ENCODE results near the gene NHLRC4.

GRCh38 chr16:616733-617586, 50.2 kb downstream of the NHLRC4 start:
- TF ChIP-seq ELF4 (IDR thresholded peaks at IDR 0.05): no peak
- no peak for TF ChIP-seq TARDBP (IDR thresholded peaks at IDR 0.05)
- no peak for TF ChIP-seq ARNT (IDR thresholded peaks at IDR 0.05)
- TF ChIP-seq L3MBTL2 (conservative IDR thresholded peaks at IDR 0.05): no peak
- TF ChIP-seq SP1 (IDR thresholded peaks at IDR 0.05): no peak
- no peak for TF ChIP-seq FOXK2 (IDR thresholded peaks at IDR 0.05)
- no peak for TF ChIP-seq LEF1 (IDR thresholded peaks at IDR 0.05; ENCODE audit: borderline replicate concordance)
- no peak for TF ChIP-seq FOXA1 (IDR thresholded peaks at IDR 0.05)
- no peak for TF ChIP-seq PKNOX1 (IDR thresholded peaks at IDR 0.05)
- TF ChIP-seq NFRKB (IDR thresholded peaks at IDR 0.05): no peak

Data from HEK293T (cell line).